Neural progenitor cell (in vitro differentiated cells): ENCODE data around the gene AHSG.

Experiments
- CTCF ChIP-seq: fragments of 200-600 bp; sonication (generic); IDR thresholded peaks from 2 replicates; pipeline ENCODE4 v1.5.1; 2017; ENCODE audit warnings: antibody characterized with exemption, mild to moderate bottlenecking
- EZH2 ChIP-seq: fragments of 200-600 bp; sonication (generic); IDR thresholded peaks from 2 replicates; pipeline ENCODE4 v1.6.1; 2017; ENCODE audit warnings: antibody characterized with exemption, mild to moderate bottlenecking, moderate library complexity

DNA sequence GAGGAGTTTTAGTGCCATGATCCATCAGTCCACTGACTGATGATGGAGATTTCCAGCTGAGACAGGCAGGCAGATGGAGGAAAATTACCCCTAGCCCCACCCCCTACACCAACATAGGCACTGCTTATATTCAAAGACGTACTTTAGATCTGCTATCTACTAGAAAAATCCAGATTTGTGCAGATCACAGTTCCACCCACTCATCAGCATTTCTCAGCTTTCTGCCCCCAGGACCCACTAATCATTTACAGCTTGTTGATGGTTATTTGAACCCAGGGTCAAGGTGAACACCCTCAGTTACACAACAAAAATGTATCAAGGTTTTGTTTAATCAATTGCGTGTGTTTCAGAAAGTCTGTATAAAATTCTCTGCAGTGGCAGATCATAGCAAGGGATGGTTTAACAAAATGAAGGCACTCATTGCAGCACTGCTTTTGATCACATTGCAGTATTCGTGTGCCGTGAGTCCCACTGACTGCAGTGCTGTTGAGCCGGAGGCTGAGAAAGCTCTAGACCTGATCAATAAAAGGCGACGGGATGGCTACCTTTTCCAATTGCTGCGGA, 52.8 kb downstream of the AHSG start, which contains the start of gene HRG:
- TF ChIP-seq CTCF, result no peak
- TF ChIP-seq EZH2, result no peak
